HG02852 (cell line): ENCODE results near the gene NAGLU.

Experiments used
- ATAC-seq: cut with Tn5 transposase; IDR thresholded peaks from one replicate; pipeline ENCODE4 v1.9.1; 2021; ENCODE audit warnings: mild to moderate bottlenecking, moderate library complexity; ENCODE audit not compliant: unreplicated experiment

Gene NAGLU

DNA sequence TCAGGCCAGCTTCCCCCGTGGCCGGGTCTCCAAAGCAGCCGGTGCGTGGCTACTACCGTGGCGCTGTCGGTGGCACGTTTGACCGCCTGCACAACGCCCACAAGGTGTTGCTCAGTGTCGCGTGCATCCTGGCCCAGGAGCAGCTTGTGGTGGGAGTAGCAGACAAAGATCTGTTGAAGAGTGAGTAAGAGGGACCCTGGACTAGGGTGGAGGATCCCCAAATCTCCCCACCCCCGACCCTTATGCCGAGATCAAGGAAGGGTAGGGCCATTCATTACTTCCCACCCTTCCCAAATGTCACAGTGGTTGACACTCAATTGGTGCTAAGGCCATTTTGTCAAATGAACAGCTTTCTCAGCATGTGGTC is 27.1 kb downstream of the NAGLU start:
- no peak for ATAC-seq

GRCh38 chr17:42563543-42563942 is 27.5 kb downstream of the NAGLU start:
- no peak for ATAC-seq

- no peak for ATAC-seq
Observed at GRCh38 chr17:42563950-42564349, 27.9 kb downstream of the NAGLU start.

DNA sequence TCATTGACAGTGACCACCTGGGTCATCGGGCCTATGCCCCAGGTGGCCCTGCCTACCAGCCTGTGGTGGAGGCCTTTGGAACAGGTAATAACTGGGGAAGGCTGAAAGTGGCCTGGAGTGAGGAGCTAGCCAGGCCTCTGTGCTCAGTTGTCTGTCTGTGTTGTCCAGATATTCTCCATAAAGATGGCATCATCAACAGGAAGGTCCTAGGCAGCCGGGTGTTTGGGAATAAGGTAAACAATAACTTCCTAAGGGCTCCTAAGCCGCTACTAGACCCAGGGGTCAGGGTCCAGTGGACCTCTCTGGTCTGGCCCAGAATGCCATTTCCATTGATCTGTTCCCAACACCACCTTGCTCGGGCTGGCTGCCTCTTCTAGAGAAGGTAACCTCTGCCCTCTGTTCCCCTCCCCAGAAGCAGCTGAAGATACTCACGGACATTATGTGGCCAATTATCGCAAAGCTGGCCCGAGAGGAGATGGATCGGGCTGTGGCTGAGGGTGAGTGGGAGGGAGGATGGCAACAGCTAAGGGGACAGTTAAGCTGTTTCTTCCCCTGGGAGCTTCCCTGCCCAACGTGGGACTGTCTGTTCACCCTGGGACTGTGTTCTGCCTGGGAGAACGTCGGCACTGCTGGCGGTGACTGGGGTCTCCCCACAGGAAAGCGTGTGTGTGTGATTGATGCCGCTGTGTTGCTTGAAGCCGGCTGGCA is 28.9 kb downstream of the NAGLU start:
- no peak for ATAC-seq

GRCh38 chr17:42565523-42566214 is 29.6 kb downstream of the NAGLU start:
- no peak for ATAC-seq

- ATAC-seq: no peak
Observed at GRCh38 chr17:42566215-42566882, 30.3 kb downstream of the NAGLU start.

- peak; percentile 50 for ATAC-seq
Observed at GRCh38 chr17:42566883-42567573, 31.0 kb downstream of the NAGLU start, which contains the start of gene MLX. MLX (plus strand) TSS chr17:42567100; CDS start chr17:42567125, 25 bp downstream.

GRCh38 chr17:42568341-42569111 is 32.5 kb downstream of the NAGLU start:
- no peak for ATAC-seq

- no peak for ATAC-seq
Observed at GRCh38 chr17:42571435-42572225, 35.6 kb downstream of the NAGLU start.

DNA sequence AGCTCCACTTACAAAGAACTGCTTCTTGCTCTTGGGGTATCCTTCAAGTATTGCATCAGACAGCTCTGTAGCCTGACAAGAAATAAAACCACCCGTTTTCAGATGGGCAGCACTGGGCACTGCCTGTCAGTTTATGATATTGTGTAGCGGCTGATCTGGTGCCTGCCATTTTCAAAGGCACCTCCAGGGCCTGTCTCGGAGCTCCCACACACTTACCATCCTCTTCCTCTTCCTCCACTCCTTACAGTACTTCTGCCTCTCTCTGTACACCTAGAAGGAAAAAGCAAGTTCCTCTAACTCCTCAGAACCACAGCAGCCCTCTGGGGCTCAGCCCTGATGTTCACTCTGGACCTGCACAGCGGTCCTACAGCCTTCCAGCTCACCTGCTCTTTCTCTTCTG is 37.1 kb downstream of the NAGLU start:
- ATAC-seq: no peak

- ATAC-seq: no peak
Observed at GRCh38 chr17:42574463-42574862, 38.4 kb downstream of the NAGLU start.

GRCh38 chr17:42577140-42577531 is 41.1 kb downstream of the NAGLU start:
- ATAC-seq: no peak

DNA sequence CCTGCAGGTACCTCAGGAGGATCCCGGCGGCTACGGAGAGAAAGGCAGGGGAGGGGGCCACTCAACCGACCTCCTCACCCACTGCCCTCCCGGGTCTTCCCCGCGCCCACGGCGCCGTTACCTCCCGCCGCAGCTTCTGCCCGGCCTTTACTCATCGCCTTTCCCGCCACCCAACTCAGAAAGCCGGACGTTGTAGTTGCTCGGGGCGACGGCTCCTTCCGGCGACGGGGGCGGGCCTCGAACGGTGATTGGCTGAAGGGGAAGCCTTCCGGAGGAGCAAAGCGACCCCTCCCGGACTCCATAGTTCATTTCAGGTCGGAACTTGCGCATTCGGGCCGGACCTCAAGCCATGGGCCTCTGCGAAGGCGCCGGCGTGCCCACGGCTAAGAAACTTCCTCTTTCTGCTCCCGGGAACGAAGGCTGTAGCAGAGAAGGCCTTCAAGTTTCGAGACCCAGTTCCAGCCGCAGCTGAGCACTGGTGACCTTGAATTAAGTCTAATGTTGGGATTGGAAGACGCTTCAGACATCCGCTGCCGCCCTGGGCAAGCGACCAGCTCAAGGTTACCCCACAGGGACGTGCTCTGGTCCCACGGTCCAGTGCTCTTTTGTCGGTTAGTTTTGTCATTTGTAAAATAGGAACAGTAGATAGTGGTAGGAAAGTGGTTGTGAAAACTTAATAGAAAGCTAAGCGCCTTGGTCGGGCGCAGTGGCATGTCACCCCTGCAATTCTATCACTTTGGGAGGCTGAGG is 41.7 kb downstream of the NAGLU start, which contains the start of gene PSMC3IP:
Gene PSMC3IP, minus strand, starts transcription at position 198 of the 750 bp plus-strand sequence. Its CDS starts 43 bp downstream, at position 155.
- ATAC-seq: peak; percentile 64

GRCh38 chr17:42578282-42578869 is 42.3 kb downstream of the NAGLU start:
- ATAC-seq: peak; percentile 62

GRCh38 chr17:42579794-42580551 is 43.9 kb downstream of the NAGLU start:
- no peak for ATAC-seq

- ATAC-seq: no peak
Observed at GRCh38 chr17:42581744-42582270, 45.8 kb downstream of the NAGLU start.

DNA sequence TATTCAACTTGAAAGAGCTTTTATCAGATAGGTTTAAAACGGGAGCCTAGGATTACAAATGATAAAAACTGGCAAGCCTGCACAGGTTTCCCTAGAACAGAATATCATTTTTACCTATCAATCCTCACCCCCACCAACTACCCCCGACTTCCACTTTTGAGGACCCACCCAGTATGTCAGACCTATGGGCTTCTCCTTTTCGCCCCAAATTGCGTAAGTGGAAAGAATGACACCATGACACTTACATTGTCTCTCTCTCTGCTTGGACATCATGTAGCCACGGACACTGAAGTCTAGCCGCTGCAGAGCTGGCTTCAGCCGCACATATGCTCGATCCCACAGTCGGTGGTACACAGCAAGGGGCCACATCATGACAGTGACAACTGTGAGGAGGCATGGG is 48.8 kb downstream of the NAGLU start:
- no peak for ATAC-seq

GRCh38 chr17:42585353-42585752 is 49.3 kb downstream of the NAGLU start:
- no peak for ATAC-seq
